Measurements from ENCODE around the gene SPG7. TPM values are rescaled to one million over a fixed set of nuclear protein-coding genes. Genes with fewer than 3 reads are reported as not detected.

SPG7 gene
- total and polyA plus RNA-seq, 8 donors, result 25.7 to 212 (median 51.1) TPM

- ATAC-seq, result peak in 3 of 4 donors; percentile 79 to 90 (median 80)
- TF ChIP-seq, protein P1, sequence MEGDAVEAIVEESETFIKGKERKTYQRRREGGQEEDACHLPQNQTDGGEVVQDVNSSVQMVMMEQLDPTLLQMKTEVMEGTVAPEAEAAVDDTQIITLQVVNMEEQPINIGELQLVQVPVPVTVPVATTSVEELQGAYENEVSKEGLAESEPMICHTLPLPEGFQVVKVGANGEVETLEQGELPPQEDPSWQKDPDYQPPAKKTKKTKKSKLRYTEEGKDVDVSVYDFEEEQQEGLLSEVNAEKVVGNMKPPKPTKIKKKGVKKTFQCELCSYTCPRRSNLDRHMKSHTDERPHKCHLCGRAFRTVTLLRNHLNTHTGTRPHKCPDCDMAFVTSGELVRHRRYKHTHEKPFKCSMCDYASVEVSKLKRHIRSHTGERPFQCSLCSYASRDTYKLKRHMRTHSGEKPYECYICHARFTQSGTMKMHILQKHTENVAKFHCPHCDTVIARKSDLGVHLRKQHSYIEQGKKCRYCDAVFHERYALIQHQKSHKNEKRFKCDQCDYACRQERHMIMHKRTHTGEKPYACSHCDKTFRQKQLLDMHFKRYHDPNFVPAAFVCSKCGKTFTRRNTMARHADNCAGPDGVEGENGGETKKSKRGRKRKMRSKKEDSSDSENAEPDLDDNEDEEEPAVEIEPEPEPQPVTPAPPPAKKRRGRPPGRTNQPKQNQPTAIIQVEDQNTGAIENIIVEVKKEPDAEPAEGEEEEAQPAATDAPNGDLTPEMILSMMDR (IDR thresholded peaks at IDR 0.05), result no peak
- no peak for FAIRE-seq
- H3K4me3 ChIP-seq, result no peak overlapping the region
- no peaks in the 10 kb centered on the region for H3K9me3 ChIP-seq
- DNase-seq, result peak in 3 of 6 donors; percentile 29 to 55 (median 40)
- H3K4me1 ChIP-seq, result no peaks in the 10 kb centered on the region
- peaks cover 0 to 27% (median 0%) of the 10 kb centered on the region in 3 donors for H3K36me3 ChIP-seq
- no peak overlapping the region for H3K27ac ChIP-seq
- intact Hi-C loops (cut with DNase I), result no loop called here
- no peaks in the 10 kb centered on the region for H3K27me3 ChIP-seq
- 74 to 90% methylated on average over 26 of the region's 26 CpGs for WGBS, 2 donors
Observed at GRCh38 chr16:89545831-89546574, 37.8 kb downstream of the SPG7 start.

GRCh38 chr16:89546781-89547180 lies 38.6 kb downstream of the SPG7 start:
- ATAC-seq (no peak), DNase-seq (no peak), FAIRE-seq (no peak)
- H3K27ac ChIP-seq, result no peak overlapping the region
- no peaks in the 10 kb centered on the region for H3K4me1 ChIP-seq
- no peak overlapping the region for H3K4me3 ChIP-seq
- H3K36me3 ChIP-seq, result peaks cover 0 to 27% (median 0%) of the 10 kb centered on the region in 3 donors
- TF ChIP-seq, protein P1 (IDR thresholded peaks at IDR 0.05), result no peak
- 90% methylated on average over 19 of the region's 19 CpGs for WGBS, 2 donors
- H3K9me3 ChIP-seq, result no peaks in the 10 kb centered on the region
- intact Hi-C loops (cut with DNase I), result no loop called here
- H3K27me3 ChIP-seq, result no peaks in the 10 kb centered on the region

GRCh38 chr16:89547291-89547690 lies 39.1 kb downstream of the SPG7 start:
- no peak for DNase-seq
- H3K27ac ChIP-seq, result no peak overlapping the region
- no peaks in the 10 kb centered on the region for H3K4me1 ChIP-seq
- FAIRE-seq, result no peak
- 97 to 98% methylated on average over 17 of the region's 17 CpGs for WGBS, 2 donors
- intact Hi-C loops (cut with DNase I), result no loop called here
- H3K4me3 ChIP-seq, result no peak overlapping the region
- H3K36me3 ChIP-seq, result peaks cover 0 to 27% (median 0%) of the 10 kb centered on the region in 3 donors
- H3K27me3 ChIP-seq, result no peaks in the 10 kb centered on the region
- TF ChIP-seq, protein P1 (IDR thresholded peaks at IDR 0.05), result no peak
- no peak for ATAC-seq
- no peaks in the 10 kb centered on the region for H3K9me3 ChIP-seq

GRCh38 chr16:89547860-89548259 lies 39.7 kb downstream of the SPG7 start:
- Histone ChIP-seq H3K27ac (no peak overlapping the region), H3K9me3 (no peaks in the 10 kb centered on the region), H3K4me1 (no peaks in the 10 kb centered on the region), H3K4me3 (no peak overlapping the region), H3K27me3 (no peaks in the 10 kb centered on the region), H3K36me3 (peaks cover 0 to 27% (median 0%) of the 10 kb centered on the region in 3 donors)
- ATAC-seq, result no peak
- TF ChIP-seq, protein P1 (IDR thresholded peaks at IDR 0.05), result no peak
- no peak for FAIRE-seq
- intact Hi-C loops (cut with DNase I), result no loop called here
- 95 to 97% methylated on average over 20 of the region's 20 CpGs for WGBS, 2 donors
- no peak for DNase-seq

- WGBS, 2 donors, result 91% methylated on average over 28 of the region's 28 CpGs
- H3K9me3 ChIP-seq, result no peaks in the 10 kb centered on the region
- FAIRE-seq, result no peak
- no peaks in the 10 kb centered on the region for H3K4me1 ChIP-seq
- DNase-seq, result no peak
- no peak overlapping the region for H3K27ac ChIP-seq
- no peak for ATAC-seq
- no peaks in the 10 kb centered on the region for H3K27me3 ChIP-seq
- no peak overlapping the region for H3K4me3 ChIP-seq
- TF ChIP-seq, protein P1 (IDR thresholded peaks at IDR 0.05), result no peak
- intact Hi-C loops (cut with DNase I), result no loop called here
- H3K36me3 ChIP-seq, result peaks cover 0 to 27% (median 0%) of the 10 kb centered on the region in 3 donors
Observed at GRCh38 chr16:89548344-89549006, 40.3 kb downstream of the SPG7 start.

All from pancreas (tissue), 10 donors.